Smooth muscle cell (in vitro differentiated cells): ENCODE data around the gene MTCL1. TPM values are rescaled to one million over a fixed set of nuclear protein-coding genes. Genes with fewer than 3 reads are reported as not detected.

Experiments used
- DNase-seq: peaks from one replicate; lab custom pipeline; 2025; ENCODE audit not compliant: unreplicated experiment; lab: John Stamatoyannopoulos, UW
- H2AFZ ChIP-seq: fragments of 200-600 bp; sonication (generic); 2 replicates; pipeline ENCODE4 v1.6.0; 2016; ENCODE audit warnings: antibody characterized with exemption, low read depth, mild to moderate bottlenecking
- H3F3A ChIP-seq: fragments of 200-600 bp; sonication (generic); 2 replicates; pipeline ENCODE4 v1.6.0; 2017; ENCODE audit warnings: antibody characterized with exemption, low read depth
- H3K27ac ChIP-seq: fragments of 200-600 bp; sonication (generic); 2 replicates; pipeline ENCODE4 v1.5.1; 2016; ENCODE audit warnings: low read depth, mild to moderate bottlenecking
- H3K27me3 ChIP-seq: fragments of 200-600 bp; sonication (generic); 2 replicates; pipeline ENCODE4 v1.6.1; 2016; ENCODE audit warnings: low read depth, mild to moderate bottlenecking
- H3K36me3 ChIP-seq: fragments of 200-600 bp; sonication (generic); 2 replicates; pipeline ENCODE4 v1.5.1; 2016; ENCODE audit warnings: low read depth
- H3K4me1 ChIP-seq: fragments of 200-600 bp; sonication (generic); 2 replicates; pipeline ENCODE4 v1.5.1; 2016; ENCODE audit warnings: low read depth
- H3K4me2 ChIP-seq: fragments of 200-600 bp; sonication (generic); 2 replicates; pipeline ENCODE4 v1.6.0; 2016; ENCODE audit warnings: mild to moderate bottlenecking
- H3K4me3 ChIP-seq: fragments of 200-600 bp; sonication (generic); 2 replicates; pipeline ENCODE4 v1.5.1; 2016; ENCODE audit warnings: mild to moderate bottlenecking
- H3K79me2 ChIP-seq: fragments of 200-600 bp; sonication (generic); 2 replicates; pipeline ENCODE4 v1.6.0; 2016; ENCODE audit warnings: low read depth, mild to moderate bottlenecking
- H3K9ac ChIP-seq: fragments of 200-600 bp; sonication (generic); 2 replicates; pipeline ENCODE4 v1.6.0; 2016; ENCODE audit warnings: low read depth
- H3K9me3 ChIP-seq: fragments of 200-600 bp; sonication (generic); replicated peaks from 2 replicates; pipeline ENCODE4 v1.5.1; 2016; ENCODE audit warnings: low read depth
- H4K20me1 ChIP-seq: fragments of 200-600 bp; sonication (generic); 2 replicates; pipeline ENCODE4 v1.6.0; 2016; ENCODE audit warnings: low read depth
- WGBS: methylation state at CpG from one replicate; pipeline ENCODE4 v1.1.7; 2016; ENCODE audit warnings: low lambda C conversion rate; 5-methylcytosine and 5-hydroxymethylcytosine counted together
- polyA plus RNA-seq: library from polyadenylated mRNA; unstranded; fragments of >200 nt; fragmentation: Nextera tagmentation; extraction: Ambion mirVana; gene quantifications from 2 replicates; pipeline ENCODE4 v1.2.1, GENCODE V29; 2016
- total RNA-seq: library from RNA; depleted of rRNA; stranded (reverse); fragments of >200 nt; gene quantifications from 2 replicates; pipeline ENCODE4 v1.2.3, GENCODE V29; 2014
- TF ChIP-seq, protein P1 (sequence below): fragments of 200-600 bp; sonication (generic); IDR thresholded peaks from 2 replicates; pipeline ENCODE4 v1.5.1; 2017; ENCODE audit warnings: borderline replicate concordance, mild to moderate bottlenecking, antibody characterized with exemption; ENCODE audit not compliant: insufficient read depth, poor library complexity, severe bottlenecking

MTCL1 gene
- total and polyA plus RNA-seq, 2 experiments from 2014 or later = 5.5 to 15.2 TPM

DNA sequence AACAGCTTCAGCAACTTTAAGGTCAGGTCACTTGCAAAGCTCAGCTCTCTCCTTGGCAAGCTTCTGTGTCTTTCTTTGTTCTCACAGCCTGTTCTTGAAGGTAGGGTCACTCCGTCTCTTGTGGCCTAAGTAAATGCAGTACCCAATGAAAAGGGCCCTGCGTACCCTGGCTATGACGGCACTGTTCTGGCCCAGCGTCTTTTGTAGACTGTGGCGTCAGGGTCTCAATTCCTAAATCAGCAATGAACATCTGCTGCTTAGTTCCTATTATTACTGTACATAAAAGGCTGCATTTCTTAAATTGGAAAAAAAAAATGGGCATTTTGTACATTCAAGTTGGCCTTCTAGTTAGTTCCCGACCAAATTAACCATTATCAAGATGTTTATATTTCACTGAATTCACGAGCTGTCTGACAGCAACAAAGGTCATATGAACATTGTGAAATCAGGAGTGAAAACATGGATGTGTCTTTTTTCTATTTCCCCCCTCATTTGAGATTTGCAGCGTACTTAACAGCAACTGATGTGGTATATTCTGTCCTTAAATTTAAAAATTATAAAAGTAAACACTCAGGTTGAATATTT is 17.0 kb upstream of the MTCL1 start:
- no peaks in the 10 kb centered on the region for H3K27me3 ChIP-seq
- no peak overlapping the region for H3K27ac ChIP-seq
- H3K79me2 ChIP-seq = no peaks in the 10 kb centered on the region
- no peak overlapping the region for H2AFZ ChIP-seq
- H3K4me3 ChIP-seq = no peak overlapping the region
- H3K36me3 ChIP-seq = no peaks in the 10 kb centered on the region
- H4K20me1 ChIP-seq = no peaks in the 10 kb centered on the region
- TF ChIP-seq, protein P1, sequence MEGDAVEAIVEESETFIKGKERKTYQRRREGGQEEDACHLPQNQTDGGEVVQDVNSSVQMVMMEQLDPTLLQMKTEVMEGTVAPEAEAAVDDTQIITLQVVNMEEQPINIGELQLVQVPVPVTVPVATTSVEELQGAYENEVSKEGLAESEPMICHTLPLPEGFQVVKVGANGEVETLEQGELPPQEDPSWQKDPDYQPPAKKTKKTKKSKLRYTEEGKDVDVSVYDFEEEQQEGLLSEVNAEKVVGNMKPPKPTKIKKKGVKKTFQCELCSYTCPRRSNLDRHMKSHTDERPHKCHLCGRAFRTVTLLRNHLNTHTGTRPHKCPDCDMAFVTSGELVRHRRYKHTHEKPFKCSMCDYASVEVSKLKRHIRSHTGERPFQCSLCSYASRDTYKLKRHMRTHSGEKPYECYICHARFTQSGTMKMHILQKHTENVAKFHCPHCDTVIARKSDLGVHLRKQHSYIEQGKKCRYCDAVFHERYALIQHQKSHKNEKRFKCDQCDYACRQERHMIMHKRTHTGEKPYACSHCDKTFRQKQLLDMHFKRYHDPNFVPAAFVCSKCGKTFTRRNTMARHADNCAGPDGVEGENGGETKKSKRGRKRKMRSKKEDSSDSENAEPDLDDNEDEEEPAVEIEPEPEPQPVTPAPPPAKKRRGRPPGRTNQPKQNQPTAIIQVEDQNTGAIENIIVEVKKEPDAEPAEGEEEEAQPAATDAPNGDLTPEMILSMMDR = no peak
- H3K4me1 ChIP-seq = peaks cover 9% of the 10 kb centered on the region
- H3K4me2 ChIP-seq = no peak overlapping the region
- no peak overlapping the region for H3K9ac ChIP-seq
- H3K9me3 ChIP-seq = no peaks in the 10 kb centered on the region
- DNase-seq = no peak
- WGBS = 85% methylated on average over 8 of the region's 8 CpGs
- H3F3A ChIP-seq = no peaks in the 10 kb centered on the region

DNA sequence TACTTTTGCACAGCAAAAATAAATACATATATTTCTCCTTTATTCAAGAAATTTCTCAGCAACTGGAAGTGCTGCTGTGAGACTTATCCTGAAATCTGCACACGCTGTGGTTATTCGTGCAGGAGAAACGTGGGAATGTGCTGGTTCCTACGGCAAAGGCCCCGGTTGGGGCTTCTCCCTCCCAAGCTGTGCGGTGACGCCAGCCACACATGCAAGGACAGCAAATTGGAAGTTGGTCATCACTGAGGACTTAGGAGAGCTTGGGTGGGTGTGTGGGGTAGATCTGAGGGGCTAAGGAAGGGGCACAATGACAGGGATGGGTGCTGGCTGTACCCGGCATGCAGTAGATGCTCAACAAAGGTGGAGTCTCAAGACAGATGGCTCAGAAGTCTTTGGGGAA is 16.5 kb upstream of the MTCL1 start:
- Histone ChIP-seq H3K4me3 (no peak overlapping the region), H3K4me1 (peaks cover 9% of the 10 kb centered on the region), H3K9me3 (no peaks in the 10 kb centered on the region), H3K9ac (no peak overlapping the region), H3K36me3 (no peaks in the 10 kb centered on the region), H3K27me3 (no peaks in the 10 kb centered on the region), H4K20me1 (no peaks in the 10 kb centered on the region), H3F3A (no peaks in the 10 kb centered on the region), H3K27ac (no peak overlapping the region), H2AFZ (no peak overlapping the region), H3K79me2 (no peaks in the 10 kb centered on the region), H3K4me2 (no peak overlapping the region)
- DNase-seq = no peak
- 82% methylated on average over 8 of the region's 8 CpGs for WGBS
- TF ChIP-seq, protein P1 = no peak

DNA sequence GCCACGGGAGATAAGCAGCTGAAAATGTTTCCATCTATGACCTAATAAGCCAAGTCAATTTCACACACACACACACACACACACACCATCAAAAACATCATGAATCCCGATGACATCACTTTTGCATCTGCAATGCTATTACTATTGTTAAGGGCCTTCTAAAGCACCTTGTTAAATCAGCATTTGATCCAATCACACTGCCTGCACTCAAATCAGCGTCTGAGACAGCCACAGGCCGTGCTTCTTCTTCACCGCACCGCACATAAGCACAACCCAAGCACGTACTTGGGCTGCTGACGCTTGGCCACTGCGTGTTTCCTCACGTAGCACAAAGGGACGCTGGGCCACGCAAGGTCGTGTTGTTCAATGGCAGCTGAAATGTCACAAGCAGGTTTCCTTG is 15.8 kb upstream of the MTCL1 start:
- 82% methylated on average over 13 of the region's 13 CpGs for WGBS

DNA sequence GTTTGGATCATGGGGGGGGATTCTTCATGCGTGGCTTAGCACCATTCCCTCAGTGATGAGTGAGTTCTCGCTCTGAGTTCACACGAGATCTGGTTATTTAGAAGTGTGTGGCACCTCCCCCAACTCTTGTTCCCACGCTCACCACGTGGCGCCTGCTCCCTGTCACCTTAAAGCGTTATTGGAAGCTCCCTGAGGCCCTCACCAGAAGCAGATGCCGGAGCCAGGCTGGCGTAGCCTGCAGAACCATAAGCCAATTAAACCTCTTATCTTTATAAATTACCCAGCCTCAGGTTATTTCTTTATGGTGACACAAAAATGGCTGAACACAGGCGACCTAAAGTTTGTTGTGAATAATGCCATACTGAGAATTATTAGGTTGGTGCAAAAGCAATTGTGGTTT is 10.5 kb upstream of the MTCL1 start:
- no peak overlapping the region for H3K4me2 ChIP-seq
- no peaks in the 10 kb centered on the region for H3K9me3 ChIP-seq
- no peaks in the 10 kb centered on the region for H3K36me3 ChIP-seq
- no peak overlapping the region for H3K27ac ChIP-seq
- no peak overlapping the region for H3K4me3 ChIP-seq
- DNase-seq = no peak
- H3K4me1 ChIP-seq = no peaks in the 10 kb centered on the region
- H3K79me2 ChIP-seq = no peaks in the 10 kb centered on the region
- WGBS = 77% methylated on average over 10 of the region's 10 CpGs
- H3K9ac ChIP-seq = no peak overlapping the region
- no peaks in the 10 kb centered on the region for H3F3A ChIP-seq
- no peaks in the 10 kb centered on the region for H3K27me3 ChIP-seq
- H4K20me1 ChIP-seq = no peaks in the 10 kb centered on the region
- H2AFZ ChIP-seq = no peak overlapping the region
- TF ChIP-seq, protein P1 = no peak

More for the DNA sequence above, 15.8 kb upstream of the MTCL1 start:
- Histone ChIP-seq H3K9ac (no peak overlapping the region), H3K9me3 (no peaks in the 10 kb centered on the region), H4K20me1 (no peaks in the 10 kb centered on the region), H3K79me2 (no peaks in the 10 kb centered on the region), H3K36me3 (no peaks in the 10 kb centered on the region), H3K4me1 (peaks cover 9% of the 10 kb centered on the region), H3K27me3 (no peaks in the 10 kb centered on the region), H2AFZ (no peak overlapping the region), H3K27ac (no peak overlapping the region), H3K4me3 (no peak overlapping the region), H3K4me2 (no peak overlapping the region), H3F3A (no peaks in the 10 kb centered on the region)
- no peak for DNase-seq
- TF ChIP-seq, protein P1 = no peak
